ENCODE results near the gene COPE.

- no peak for TF ChIP-seq EZH2 (IDR thresholded peaks at IDR 0.05; ENCODE audit: insufficient read depth, poor library complexity, severe bottlenecking)
- TF ChIP-seq EZH2phosphoT487 (IDR thresholded peaks at IDR 0.05; ENCODE audit: insufficient read depth, low read depth): no peak
Observed at GRCh38 chr19:18854982-18855381, 64.2 kb downstream of the COPE start.

Data from GM23248 (cell line).